SKM-1 (cell line): ENCODE data around the gene OAS1.

Experiments
- DNase-seq: peaks from one replicate; lab custom pipeline; 2025; ENCODE audit not compliant: unreplicated experiment; lab: John Stamatoyannopoulos, UW

The OAS1 gene

DNA sequence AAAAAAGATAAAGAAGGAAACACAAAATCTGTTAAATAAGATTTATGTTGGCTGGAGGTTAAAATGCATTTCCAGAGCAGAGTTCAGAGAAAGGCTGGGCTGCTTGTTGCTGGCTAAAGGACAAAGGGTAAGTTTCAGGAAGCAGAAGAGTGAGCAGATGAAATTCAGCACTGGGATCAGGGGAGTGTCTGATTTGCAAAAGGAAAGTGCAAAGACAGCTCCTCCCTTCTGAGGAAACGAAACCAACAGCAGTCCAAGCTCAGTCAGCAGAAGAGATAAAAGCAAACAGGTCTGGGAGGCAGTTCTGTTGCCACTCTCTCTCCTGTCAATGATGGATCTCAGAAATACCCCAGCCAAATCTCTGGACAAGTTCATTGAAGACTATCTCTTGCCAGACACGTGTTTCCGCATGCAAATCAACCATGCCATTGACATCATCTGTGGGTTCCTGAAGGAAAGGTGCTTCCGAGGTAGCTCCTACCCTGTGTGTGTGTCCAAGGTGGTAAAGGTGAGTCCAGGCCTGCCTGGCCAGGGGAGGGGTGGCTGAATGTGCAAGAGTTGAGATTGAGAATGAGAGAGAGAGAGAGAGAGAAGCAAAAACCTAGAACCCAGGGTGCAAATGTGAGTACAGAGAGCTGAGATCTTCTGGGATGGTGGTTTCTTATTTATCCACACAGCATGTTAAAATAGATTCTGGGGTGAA lies at the start of gene OAS1:
Gene OAS1, plus strand, starts transcription at position 251 of the 703 bp plus-strand sequence. Its CDS starts 78 bp downstream, at position 329.
- DNase-seq: no peak

GRCh38 chr12:112859291-112859690 lies 47.5 kb upstream of the OAS1 start:
- no peak for DNase-seq

DNA sequence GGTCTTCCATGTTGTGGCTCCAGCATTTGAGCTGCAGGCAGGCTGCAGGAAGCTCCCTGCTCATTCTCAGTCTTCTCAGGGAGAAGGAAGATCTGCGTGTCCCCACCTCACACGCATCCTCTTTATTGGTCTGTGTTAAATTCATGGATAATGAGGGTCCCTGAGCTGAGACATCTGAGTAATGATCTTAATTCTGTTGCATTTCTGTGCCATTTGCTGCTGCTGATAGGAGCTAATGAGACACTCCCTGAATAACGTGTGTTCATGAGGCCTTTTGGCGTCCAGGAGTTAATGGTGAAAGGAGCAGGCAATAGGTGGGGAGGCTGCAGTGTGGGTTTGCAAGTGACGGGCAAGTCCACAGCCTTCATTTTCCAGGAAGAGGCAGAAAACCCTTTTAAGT lies 46.6 kb upstream of the OAS1 start:
- DNase-seq: no peak

DNA sequence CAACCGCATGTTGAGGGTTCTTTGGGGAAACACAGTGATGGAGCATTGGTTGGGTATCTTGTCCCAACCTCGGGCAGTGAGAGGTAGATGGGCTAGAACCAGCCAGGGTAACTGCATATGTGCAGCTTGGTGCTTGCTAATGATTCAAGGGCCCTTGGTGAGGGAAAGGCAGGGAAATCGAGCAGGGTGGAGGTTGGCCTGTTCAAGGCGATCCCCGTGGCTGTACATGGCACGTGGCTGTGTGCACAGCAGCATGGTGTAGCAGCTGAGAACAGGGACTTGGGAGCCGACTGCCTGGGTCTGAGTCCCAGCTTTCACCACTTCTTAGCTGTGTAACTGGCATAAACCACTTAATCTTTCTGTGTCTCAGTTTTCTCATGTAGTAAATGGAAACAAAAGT lies 45.5 kb upstream of the OAS1 start:
- no peak for DNase-seq

- no peak for DNase-seq
Measured at GRCh38 chr12:112862636-112863290, 44.0 kb upstream of the OAS1 start.

DNA sequence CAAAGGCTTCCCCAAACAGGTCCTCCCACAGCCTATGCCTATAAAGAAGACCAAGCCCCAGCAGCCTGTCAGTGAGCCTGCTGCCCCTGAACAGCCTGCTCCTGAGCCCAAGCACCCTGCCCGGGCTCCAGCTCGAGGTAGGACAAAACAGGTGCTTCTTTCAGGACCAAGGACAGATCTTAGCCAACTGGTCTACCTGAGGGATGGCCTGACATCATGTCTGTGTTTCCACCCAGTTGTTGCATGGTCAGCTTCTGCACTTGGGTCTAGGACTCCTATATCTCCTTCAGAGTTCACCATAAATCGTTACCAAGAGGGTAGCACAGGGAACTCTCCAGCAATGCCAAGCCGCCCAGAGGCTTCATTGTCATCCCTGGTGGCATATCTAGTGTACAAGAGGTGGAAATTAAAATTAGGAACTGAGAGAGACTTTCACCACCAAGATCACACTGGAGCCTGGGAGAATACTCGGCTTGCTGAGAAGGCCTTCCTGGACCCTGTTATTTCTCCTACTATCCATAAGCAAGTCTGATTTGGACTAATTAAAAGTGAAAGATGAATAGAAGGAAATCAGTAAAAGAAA lies 38.2 kb upstream of the OAS1 start:
- DNase-seq: no peak

GRCh38 chr12:112869091-112869490 lies 37.7 kb upstream of the OAS1 start:
- no peak for DNase-seq

GRCh38 chr12:112869778-112870177 lies 37.0 kb upstream of the OAS1 start:
- no peak for DNase-seq

GRCh38 chr12:112870267-112870980 lies 36.3 kb upstream of the OAS1 start:
- no peak for DNase-seq

- no peak for DNase-seq
Measured at GRCh38 chr12:112875608-112876007, 31.2 kb upstream of the OAS1 start.

DNA sequence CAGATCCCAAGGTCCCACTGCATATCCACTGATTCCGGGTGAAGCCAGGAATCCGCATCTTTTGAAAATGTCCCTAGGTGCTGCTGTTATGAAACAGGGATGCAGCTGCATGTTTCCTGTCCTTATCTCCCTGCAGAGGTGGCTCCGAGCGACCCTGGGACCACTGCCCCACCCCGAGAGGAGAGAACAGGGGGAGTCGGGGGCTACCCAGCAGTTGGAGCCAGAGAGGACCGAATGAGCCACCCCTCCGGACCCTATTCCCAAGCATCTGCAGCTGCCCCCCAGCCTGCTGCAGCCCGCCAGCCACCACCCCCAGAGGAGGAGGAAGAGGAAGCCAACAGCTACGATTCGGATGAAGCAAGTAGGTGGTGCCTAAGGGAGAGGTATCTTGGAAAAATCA lies 30.3 kb upstream of the OAS1 start:
- DNase-seq: no peak

- DNase-seq: no peak
Measured at GRCh38 chr12:112877006-112877405, 29.8 kb upstream of the OAS1 start.

GRCh38 chr12:112878488-112878887 lies 28.3 kb upstream of the OAS1 start:
- DNase-seq: no peak

DNA sequence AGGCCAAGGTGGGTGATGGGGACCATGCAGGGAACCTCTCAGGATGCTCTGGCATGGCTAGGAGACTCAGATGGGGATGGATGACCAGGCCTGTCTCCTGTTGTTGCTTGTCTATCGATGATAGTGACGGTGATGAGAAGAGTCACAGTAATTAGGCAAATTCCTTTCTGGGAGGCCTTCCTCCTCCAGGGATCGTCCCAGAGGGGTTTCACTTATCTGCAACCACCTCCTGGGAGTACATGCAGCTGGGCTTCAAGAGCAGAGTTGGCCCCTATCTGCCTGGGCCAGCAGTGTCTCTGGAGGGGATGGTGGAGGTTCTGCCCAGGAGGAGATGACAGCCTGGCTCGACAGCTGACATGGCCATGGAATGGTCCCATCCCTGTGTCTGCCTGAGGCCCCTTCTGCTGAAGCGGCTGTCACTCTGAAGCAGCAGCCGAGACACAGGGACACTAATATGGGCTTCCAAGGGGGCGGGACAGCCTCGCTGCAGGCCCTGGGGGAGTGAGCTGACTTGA lies 27.5 kb upstream of the OAS1 start:
- DNase-seq: no peak

DNA sequence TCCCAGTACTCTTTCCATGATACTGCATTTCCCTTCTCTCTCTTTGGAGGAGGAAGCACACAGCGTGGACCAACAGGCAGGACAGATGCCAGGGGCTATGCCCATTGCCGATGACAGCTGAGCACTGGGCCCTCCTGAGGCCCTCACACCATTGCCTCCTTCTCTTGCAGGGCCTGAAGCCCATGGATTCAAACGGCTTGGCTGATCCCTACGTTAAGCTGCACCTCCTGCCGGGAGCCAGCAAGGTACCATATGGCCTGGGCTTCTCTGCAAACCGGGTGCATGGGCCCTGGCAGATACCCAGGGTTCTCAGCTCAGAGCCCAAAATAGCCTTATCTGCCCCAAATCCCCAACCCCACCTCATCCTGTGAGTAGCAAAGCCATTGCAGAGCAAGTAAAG lies 25.2 kb upstream of the OAS1 start:
- no peak for DNase-seq

DNA sequence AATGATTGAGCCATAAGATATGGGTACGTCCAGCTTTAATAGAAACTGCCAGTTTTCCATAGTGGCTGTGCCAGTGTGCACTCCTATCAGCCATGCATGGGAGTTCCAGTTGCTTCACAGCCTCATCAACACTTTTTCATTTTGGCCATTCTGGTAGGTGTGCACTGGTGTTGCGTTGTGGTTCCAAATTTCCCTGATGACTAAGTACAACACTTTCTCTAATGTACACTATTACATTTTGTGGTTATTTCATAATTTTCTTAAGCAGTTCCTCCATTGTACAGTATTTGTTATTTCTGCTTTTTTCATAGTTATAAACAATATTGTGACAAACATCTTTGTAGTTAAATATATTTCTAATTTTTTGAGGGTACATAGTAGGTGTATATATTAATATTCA lies 21.5 kb upstream of the OAS1 start:
- DNase-seq: no peak

DNA sequence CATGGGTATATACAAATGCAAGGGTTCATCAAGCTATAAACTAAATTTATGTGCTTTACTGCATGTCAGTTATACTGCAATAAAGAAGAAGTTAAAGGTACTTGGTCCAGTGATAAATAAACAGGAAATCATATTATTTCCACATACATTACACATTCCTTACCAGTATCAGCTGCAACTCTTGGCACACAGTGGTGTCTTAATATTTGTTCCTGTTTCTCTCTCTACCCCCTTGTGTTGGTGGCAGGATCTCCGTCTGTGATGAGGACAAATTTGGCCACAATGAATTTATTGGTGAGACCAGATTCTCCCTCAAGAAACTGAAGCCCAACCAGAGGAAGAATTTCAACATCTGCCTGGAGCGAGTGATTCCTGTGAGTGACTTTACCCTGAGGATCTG lies 19.2 kb upstream of the OAS1 start:
- DNase-seq: no peak

DNA sequence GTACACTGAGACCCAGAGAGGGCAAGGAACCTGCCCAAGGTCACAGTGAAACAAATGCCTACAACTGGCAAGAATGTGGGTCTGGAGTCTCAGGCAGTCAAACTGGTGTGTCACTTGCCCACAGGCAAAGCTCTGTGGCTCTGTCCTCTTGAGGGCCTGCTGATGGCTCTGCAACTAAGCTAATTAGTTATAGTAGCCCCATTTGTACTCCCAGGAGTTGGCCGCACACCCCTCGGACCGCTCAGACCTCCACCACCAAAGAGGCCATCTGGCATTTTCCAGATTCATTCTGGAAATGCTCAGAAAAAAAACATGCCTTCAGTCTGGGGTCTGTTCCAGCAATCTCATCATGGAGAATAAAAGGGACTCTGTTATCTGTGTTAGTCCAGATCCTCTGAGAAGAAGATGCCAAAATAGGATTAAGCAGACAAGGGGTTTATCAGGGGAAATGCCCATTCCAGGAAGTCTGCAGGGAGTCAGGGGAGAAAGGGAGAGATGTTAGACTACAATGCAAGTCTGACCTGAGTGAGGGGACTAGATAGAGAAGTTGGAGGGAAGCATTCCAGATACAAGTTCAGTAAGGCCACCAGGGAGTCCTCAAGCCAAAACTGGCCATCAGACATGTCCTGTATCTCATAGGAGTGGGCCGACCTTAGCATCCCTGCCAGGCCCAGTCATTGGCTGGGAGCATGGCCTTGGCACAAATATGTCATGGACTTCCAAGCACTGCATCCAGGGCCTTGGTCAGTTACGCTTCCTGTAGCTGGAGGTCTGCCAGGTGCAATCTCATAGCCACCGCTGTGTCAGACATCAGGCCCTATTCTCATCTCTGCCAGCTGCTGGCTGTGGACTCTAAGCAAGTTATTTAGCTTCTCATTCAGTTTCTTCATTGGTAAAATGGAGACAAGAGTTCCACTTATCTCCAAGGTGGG lies 15.4 kb upstream of the OAS1 start:
- no peak for DNase-seq

- no peak for DNase-seq
Measured at GRCh38 chr12:112892856-112893255, 13.9 kb upstream of the OAS1 start.

DNA sequence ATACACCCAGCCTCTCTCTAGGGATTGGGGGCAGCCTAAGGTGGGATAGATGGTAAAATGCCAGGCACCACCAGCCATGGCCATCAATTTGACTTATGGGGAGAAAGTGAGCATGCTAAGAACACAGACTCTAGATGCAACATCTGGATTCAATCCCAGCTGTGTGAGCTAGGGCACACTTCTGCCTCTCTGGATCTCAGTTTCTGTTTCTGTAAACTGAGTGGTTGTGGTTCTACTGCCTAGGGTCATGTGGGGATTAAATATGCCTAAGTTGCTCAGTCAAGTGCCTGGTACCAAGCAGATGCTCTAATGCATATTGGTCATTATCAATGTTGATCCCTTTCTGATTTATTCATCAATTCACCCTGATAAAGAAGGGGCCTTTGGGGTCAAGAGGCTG lies 12.6 kb upstream of the OAS1 start:
- no peak for DNase-seq

DNA sequence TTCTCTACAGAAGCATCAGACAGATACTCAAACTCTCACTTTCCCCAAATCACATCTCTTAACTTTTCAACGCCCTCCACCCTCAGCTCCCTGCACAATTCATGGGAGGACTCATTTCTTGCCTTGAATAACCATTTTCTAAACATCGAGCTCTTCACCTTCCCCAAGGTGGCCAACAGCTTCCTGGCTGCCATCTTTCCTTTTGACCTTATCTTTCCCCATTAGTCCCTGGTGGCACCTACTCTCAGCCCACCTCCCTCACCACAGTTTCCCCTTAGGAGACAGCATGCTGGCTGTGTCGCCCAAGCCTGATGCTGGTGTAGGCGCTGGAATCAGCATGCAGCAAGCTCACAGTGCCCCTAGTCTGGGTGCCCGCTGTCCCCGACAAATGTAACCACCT lies 8.4 kb upstream of the OAS1 start:
- no peak for DNase-seq
